Head of caudate nucleus (tissue), 42 donors: Measurements from ENCODE around the gene RNF115.

Experiments
- DNase-seq, 42 donors: peaks; one replicate each; pipeline versions ENCODE4 v3.0.0 to v3.0.0-alpha.2; 2020 to 2021; ENCODE audit warnings: mixed read lengths in 7 of 42
- intact Hi-C: fragments of 100-400 bp; cut with DNase I; formaldehyde crosslinking; loops from one replicate; pipeline ENCODE4 v1.15.0; 2022

The RNF115 gene

DNA sequence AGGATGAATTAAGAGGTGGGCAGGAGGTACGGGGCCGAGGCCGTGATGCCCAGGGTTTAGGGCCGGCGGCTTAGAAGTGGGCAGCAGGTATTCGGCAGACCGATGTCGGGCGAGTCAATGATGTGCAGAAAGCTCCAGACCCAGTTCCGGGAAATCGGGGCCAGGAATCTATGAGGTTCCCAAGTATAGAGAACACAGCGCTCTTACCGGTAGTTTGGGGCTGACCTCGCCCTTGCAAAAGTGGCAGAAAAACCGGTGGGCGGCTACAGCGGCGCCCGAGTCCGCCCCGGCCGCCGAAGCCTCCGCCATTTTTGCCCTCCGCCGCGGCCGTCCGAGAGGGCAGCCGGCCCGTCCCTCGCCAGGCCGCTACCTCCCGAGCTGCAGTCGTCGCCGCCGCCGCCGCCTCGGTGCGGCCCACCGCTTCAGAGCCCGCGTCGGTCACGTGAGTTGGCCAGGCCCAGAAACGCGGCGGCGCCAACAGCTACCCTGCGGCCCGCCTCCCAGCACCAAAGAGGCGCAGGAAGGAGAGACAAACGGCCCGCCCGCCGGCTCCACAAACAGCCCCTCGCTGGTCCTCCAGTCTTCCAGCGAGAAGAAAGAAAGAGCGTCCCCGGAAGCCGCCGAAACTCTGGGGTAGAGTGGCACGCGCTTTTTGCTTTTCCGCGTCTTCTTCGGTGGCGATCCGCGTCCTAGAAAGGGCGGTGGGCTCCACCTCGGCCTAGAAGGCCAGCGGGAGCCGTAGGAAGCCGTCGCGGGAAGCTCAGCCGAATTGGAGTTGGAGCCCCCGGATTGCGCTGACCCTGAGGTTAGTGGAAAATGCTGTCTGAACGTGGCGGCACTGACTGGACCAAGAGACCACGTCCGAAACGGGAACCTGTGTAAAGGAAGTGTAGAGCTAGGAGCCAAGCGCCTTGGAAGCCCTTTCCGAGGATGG, at the start of gene RNF115, which contains the start of gene POLR3C:
Gene RNF115, minus strand, starts transcription at position 531 of the 934 bp plus-strand sequence. Its CDS starts 222 bp downstream, at position 309.
Gene POLR3C, plus strand, starts transcription at position 636 of the 934 bp plus-strand sequence. CDS start 1,577 bp downstream, outside the sequence.
- intact Hi-C loops: no loop called here
- peak; percentile 75 to 97 (median 92) for DNase-seq

DNA sequence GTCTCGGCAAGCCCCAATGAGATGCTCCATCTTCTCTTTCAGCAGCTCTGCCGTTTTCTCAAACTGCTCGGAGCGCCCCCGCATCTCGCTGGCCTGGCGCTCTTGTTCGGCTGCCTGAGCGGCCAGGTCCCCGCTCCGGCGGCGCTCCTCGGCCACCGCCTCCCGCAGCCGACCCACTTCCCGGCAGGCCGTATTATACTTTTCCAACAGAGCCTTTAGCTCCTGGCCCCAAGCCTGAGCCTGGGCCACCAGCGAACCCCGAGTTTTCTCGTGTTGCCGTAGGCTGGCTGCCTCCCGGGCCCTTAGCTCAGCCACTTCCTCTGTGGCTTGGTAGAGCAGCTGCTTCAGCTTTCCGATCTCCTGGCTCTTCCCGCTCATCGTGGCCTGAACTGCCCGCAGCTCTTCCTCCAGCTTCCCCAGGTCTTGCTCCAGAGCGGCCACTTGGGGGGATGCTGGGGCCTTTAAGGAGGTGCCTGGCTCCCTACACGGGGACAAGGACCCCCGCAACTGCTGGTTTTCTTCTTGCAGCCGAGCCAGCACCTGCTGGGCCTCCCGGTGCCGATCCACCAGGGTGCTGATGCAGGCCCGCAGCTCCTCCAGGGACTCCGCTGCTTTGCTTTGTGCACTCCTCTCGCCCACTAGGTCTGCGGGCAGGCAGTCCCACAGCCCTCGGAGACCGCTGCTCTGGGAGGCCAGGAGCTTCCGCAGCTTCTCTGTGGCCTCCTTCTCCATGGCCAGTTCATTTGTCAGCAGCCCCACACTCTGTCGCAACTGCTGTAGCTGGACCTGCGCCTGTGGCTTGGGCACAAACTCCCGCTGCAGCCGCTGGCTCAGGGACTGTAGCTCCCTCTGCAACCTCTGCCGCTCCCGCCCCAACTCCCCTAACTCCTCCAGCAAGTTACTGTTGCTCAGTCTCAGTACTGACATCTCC, 48.4 kb upstream of the RNF115 start:
- peak in 41 of 42 donors; percentile 20 to 80 (median 55) for DNase-seq
- intact Hi-C loops: no loop called here

DNA sequence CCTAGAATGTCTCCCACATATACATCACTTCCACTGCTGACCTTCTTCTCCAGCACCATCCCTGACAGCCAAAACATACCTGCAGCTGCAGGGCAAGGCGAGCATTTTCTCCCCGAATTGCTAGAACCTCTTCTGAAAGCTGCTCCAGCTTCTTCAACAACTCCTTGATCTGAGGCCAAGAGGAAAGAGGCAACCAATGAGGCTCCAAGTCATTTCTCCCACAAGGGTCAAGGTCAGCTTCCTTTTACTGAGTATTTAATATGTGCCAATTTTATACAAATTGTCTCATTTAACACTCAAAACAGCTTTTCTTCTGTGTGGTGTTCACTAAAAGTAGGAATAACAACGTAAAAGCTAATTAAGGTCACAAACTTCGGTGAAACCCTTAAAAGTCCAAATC, 44.3 kb upstream of the RNF115 start:
- DNase-seq: no peak
- intact Hi-C loops: no loop called here

DNA sequence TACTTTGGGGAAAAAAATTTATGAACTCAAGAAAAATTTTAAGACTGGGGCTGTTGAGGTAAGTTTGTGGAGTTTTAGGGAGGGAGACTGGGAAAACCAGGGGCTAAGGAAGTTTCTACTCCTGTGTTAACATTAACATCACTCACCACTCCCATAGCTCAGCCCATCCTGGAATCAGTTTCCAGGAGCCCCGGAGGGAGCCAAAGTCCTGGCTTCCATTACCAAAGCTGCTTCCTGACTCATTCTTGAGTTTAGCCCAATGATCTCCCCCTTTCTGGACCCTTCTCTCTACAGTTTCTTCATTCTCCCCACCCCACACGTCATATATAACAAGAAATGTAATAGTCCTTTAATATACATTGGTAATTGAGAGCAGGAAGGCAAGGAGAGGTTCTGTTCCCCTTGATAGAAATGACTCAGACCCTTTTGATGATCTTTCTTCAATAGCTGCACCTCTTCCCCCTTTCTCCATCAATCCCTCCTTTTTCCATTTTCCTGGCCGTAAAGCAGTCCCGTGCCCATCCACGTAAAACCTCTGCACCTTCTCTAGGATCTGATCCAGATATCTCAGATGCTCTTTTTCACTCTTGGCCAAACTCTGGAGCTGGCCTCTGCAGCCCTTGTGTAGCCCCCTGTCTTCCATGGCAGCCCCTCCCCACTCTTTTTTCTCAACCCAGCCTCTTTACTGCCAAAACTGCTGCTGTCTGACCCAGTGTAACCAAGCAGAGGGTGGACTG, 39.6 kb upstream of the RNF115 start:
- DNase-seq: no peak
- intact Hi-C loops: no loop called here

DNA sequence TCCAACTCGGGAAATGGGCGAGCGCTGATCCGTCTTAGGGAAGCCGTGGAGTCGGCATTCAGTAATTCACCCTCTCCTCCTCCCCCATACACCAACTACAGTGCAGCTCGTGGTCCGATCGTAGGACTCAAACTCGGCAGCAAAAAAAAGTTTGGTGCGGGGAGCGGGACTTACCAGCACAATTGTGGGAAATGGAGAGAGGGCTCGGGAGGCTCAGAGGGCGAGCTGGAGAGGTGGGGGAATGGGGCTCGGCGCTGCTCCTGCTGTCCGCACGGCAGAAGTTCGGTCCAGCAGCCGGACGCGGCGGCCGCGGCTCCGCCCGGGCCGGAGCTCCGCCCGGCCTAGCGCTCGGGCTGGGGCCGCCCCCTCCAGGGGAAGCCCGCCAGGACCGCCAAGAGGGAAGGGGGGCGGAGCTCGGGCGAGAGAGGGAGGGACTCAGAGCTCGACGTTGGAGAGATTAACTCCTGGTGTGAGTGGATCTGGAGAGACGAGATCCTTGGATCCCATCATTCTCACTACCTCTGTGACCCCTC, 35.7 kb upstream of the RNF115 start:
- DNase-seq: peak; percentile 71 to 93 (median 87)
- intact Hi-C loops: no loop called here

DNA sequence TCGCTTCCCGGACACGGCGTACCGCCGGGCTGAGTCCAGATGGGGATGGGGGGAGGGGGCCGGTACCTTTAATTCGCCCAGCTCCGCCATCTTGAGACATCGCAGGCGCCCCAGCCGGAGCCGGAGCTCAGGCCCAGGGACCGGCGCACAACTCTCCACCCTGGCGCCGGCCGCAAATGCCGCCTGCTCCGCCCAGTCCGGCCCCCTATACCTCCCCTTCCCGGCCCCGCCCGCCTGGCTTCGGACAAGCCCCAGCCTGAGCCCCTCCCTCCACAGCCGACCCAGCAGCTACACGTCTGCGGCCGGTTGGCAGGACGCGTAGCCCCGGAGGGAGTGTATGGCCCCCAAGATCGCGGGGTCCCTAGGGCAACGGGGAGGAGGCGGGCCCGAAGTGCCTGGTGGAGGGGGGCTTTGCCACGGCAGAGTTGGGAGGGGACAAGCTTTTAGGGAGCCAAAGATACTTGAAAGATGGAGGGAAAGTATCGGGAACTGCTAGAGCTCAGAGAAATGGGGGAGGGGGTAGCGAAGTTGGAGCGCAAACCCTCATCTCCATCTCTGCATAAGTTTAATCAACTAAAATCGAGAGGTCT, 35.1 kb upstream of the RNF115 start, which contains the start of gene PIAS3:
Gene PIAS3, minus strand, starts transcription at position 181 of the 590 bp plus-strand sequence. Its CDS starts 91 bp downstream, at position 90.
- DNase-seq: peak; percentile 81 to 97 (median 93)
- intact Hi-C loops: no loop called here

DNA sequence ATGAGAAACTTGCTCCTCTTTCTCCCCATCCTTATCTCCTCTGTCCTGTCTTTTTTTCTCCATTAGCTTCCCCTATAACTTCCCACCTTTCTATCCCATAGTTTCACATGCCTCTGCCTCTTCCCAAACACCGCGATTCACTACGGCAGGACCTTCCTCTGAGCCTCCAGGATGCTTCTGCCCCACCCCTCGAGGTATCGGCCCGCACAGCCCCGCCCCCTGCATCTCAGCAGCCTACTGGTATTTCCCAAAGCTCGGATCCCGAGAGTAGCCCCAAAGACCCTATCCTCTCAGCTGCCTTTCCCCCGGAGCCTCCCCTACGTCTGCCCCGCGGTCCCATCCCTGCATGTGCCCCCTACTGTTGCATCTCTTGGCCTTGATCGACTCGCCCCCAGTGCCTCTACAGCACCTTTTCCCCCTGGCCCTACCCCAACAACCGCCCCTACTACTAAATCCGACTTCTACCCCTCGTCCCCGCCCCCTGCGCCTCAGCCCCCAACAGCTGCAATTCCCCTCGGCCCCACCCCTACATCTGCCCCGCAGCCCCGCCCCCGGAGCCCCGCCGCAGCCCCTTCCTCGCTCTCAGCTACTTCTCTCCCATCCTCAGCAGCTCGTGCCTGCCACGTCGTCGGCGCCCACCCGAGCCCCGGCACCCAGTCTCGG, 34.5 kb upstream of the RNF115 start:
- DNase-seq: peak in 40 of 42 donors; percentile 18 to 77 (median 50)
- intact Hi-C loops: no loop called here

DNA sequence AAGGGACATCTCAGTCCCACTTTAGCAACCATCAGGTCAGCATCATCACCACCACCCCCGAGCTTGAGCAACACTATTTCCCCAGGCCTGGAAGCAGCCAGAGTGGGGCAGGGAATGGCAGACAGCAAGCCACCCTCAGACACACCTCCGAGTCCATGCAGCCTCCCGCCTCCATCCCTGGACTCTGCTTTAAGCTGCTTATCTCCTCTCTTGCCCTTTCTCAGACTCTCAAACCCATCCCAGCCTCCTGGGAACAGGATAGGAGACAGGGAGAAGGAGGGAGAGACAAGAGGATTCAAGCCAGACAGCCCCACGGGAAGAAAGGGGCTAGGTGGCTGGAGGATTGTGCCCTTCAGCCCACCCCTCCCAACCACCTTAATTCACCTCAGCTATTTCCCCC, 33.3 kb upstream of the RNF115 start:
- intact Hi-C loops: no loop called here
- DNase-seq: no peak

DNA sequence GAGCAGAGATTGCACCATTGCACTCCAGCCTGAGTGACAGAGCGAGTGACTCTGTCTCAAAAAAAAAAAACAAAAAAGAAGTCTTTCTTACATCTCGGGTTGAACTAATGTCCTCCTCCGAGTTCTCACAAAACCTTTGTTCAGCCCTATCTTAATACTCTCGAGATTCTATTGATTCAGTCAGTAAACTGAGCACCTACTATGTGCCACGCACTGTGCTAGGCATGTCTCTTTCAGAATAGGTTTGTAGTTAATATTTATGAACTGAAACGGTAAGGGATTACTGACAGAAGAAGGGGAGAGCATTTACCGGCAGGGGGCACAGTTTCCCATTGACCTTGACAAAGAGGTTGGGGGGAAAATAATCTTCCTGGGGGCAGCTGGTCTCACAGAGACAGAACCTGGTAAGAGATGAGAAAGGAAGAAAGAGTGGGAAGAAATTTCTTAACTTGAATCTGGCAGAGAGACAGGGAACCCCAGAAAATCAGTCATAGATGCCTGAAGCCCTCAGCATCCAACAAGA, 31.6 kb upstream of the RNF115 start:
- DNase-seq: no peak
- intact Hi-C loops: no loop called here

DNA sequence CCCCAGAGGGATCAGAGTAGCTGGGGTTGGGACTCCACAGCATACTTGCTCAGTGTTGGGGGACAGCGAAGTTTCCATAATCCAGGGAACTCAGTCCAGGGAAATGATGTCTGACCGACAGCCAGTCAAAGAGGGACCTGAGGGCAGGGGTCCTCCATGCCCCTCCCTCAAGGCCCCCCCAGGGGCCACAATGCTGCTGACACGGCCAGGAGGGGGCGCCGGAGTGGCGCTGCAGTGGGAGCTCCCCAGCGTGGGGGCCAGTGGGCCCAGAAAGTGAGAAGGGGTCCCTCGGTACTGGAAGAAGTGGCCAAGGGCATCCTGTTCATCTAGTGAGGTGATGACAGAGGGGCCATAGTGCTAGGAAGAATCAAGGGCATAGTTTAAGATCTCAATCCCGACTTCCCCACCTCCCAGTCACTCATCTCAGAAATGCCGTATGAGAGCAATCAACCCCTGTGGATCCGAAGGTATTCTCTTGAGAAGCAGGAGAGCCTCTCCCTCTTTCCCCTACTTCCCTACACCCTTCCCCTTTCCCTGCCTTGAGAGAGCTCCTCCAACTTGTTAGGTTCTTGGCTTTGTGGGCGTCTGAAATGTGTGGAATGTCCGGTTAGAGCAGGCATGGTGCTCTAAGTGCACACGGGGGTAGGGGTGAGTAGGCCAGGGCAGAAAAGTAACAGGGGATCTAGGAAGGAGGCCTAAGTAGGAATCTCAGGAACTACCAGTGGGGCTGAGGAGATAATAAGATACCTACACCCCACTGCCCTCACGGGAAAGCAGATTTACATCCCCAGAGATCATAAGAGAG, 25.7 kb upstream of the RNF115 start:
- intact Hi-C loops: no loop called here
- DNase-seq: no peak

DNA sequence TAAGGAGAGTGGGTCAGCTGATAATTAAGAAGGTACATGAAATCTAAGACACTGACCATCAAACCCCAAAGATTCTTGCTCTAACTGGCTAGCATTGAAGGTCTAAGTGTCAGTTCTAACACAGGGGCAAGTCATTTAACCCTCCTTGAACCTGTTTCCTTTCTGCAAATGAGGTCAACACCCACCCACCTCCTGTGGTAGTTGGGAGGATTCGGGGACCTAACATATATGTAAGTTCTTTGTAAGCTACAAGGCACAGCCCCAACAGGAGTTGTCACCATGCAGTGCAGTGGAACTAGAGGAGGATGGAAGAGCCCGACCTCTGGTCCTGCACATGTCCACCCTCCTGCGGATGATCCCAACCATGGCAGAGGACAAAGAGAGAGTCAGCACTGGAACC, 23.9 kb upstream of the RNF115 start:
- intact Hi-C loops: no loop called here
- DNase-seq: no peak

DNA sequence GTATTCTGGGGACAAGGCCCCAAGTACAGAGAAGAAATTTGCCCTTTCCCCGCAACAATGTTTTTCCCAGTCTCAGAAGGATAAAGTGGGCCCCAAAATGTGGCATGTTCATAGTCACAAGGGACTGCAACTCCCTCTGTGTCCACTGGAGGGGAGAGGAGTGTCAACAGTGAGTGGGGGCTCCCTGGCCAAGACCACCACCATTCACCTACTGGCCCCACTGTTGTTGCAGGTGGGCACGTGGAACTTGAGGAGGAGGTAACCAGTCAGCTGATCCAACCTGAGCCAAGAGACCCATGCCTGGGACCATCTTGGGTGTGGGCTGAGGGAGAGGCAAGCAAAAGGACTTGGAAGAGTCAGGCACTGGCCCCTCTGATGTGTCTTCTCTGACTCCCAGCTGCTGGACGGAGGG, 22.3 kb upstream of the RNF115 start:
- DNase-seq: peak in 13 of 42 donors; percentile 11 to 57 (median 24)
- intact Hi-C loops: no loop called here

DNA sequence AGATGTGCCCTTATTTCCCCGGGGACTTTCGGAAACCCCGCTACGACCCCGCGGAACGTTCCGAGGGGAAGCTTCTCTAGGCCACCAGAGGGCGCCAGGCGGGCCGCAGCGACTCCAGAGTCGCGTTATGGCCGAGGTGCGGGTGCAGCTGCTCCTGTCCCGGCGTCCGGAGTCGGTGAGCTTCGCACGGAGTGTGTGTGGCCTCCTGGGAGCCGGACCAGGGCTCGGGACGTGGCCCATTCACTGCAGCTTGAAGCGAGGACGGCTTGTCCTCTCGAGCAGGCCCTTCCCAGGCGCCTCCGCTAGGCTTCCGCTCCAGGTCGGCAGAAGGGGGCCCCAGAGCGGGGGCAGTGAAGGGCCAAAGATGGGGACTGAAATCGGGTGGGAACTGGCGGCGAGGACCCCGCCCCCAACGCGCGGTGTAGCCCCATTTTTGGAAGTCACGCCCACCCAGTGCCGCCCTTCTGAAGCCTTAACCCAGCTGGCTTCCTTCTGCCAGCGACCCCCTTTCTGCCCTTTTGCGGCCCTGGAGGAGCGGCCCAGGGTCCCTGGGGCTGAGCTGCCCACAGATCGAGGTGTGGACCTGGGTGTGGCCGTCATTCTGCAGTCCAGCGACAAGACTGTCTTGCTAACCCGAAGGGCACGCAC, 21.7 kb upstream of the RNF115 start, which contains the start of gene NUDT17:
Gene NUDT17, plus strand, starts transcription at position 117 of the 648 bp plus-strand sequence. Its CDS starts 11 bp downstream, at position 128.
- peak; percentile 52 to 91 (median 79) for DNase-seq

DNA sequence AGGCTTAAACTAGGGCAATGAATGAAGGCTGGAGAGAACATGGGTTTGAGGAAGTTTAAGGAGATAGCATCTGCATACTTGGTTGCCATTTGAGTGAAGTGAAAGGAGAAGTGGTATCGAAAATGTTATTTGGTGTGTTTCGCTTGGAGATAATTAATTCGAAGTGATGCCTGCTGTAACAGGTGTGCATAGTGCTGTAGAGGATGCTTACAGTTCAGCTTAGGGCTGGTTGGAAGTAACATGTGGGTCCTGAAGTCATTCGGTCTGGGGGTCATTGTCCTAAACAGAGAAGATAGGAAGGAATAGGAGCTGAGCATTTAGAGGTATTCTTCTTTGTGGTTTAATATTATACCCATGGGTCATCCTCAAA, 21.2 kb upstream of the RNF115 start:
- intact Hi-C loops: no loop called here
- DNase-seq: no peak

More for the DNA sequence above, 21.7 kb upstream of the RNF115 start, which contains the start of gene NUDT17:
- intact Hi-C loops: no loop called here

DNA sequence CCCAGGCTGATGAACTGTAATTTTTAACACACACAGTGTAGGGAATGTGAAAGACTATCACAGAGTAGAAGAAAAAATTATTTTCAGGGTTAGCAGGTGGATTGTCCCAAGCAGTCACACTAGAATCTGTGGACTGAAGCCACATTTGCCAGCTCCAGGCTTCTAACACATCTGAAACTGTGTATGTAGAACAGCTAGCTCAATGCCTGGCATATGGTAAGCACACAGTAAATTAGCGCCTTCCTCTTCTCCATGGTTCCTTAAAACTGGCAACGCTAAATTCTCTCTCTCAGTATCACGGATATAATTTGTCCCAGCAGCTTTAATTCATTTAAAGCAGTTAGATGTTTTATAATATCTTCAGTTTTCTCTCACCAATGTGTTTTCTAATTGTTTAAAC, 19.1 kb upstream of the RNF115 start:
- no peak for DNase-seq
- intact Hi-C loops: no loop called here

DNA sequence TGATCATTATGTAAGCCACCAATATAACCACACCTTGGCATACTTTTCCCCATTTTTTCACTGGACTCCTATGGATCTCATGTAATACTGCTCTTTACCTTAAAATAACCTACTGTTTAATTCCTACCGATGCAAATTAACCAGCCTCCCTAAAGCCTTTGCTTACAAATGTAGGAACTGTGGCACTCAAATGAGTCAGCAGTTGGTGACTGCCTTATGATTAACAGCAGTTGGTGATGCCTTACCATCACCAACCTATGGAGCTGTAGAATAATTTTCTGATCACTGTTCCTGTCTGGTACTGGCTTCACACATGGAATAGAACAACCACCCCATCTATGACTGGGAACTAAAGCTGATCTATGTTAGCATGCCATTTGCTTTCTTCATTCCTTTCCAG, 13.8 kb upstream of the RNF115 start:
- DNase-seq: peak in 2 of 42 donors; percentile 20 to 41
- intact Hi-C loops: no loop called here
